ENCODE results near the gene PROX1. TPM values are rescaled to one million over a fixed set of nuclear protein-coding genes. Genes with fewer than 3 reads are reported as not detected.
A peak's percentile ranks its signal among the peaks of the same experiment; 100 is the strongest.

Gene PROX1
- total RNA-seq, 1 donor from 2014 or later = 0.32 TPM

GRCh38 chr1:213985209-213986019 is 2.4 kb upstream of the PROX1 start:
- H3K36me3 ChIP-seq = no peaks in the 10 kb centered on the region
- no peak for DNase-seq (ENCODE audit: low spot score in 2 of 2)
- peaks cover 32% of the 10 kb centered on the region for H3K27me3 ChIP-seq
- peak overlapping the region; percentile 28 to 46 for H3K4me3 ChIP-seq
- peaks cover 12 to 23% of the 10 kb centered on the region in 2 donors for H3K4me1 ChIP-seq
- H3K9me3 ChIP-seq = no peaks in the 10 kb centered on the region
- no peak for TF ChIP-seq CTCF (IDR thresholded peaks at IDR 0.05)
- no peak overlapping the region for H3K27ac ChIP-seq
- intact Hi-C loops (cut with DNase I) = loop anchor here (10.0 kb wide), 1 partner anchor 531 kb away; no protein-coding TSS in a partner anchor

- Histone ChIP-seq H3K4me3 (peak overlapping the region in 1 of 2 donors; percentile 52), H3K36me3 (no peaks in the 10 kb centered on the region), H3K27ac (no peak overlapping the region), H3K9me3 (no peaks in the 10 kb centered on the region), H3K4me1 (peaks cover 12 to 23% of the 10 kb centered on the region in 2 donors), H3K27me3 (peaks cover 30% of the 10 kb centered on the region)
- no peak for TF ChIP-seq CTCF (IDR thresholded peaks at IDR 0.05)
- intact Hi-C loops (cut with DNase I) = loop anchor here (10.0 kb wide), 1 partner anchor 531 kb away; no protein-coding TSS in a partner anchor
- no peak for DNase-seq (ENCODE audit: low spot score in 2 of 2)
These were observed 1.5 kb upstream of the PROX1 start for GRCh38 chr1:213986020-213986924.

GRCh38 chr1:213986925-213987250 is 885 bp upstream of the PROX1 start:
- no peak for DNase-seq (ENCODE audit: low spot score in 2 of 2)
- intact Hi-C loops (cut with DNase I) = loop anchor here (10.0 kb wide), 1 partner anchor 532 kb away; no protein-coding TSS in a partner anchor
- Histone ChIP-seq H3K27ac (no peak overlapping the region), H3K4me3 (peak overlapping the region; percentile 52 to 68), H3K36me3 (no peaks in the 10 kb centered on the region), H3K9me3 (no peaks in the 10 kb centered on the region), H3K27me3 (peaks cover 26% of the 10 kb centered on the region), H3K4me1 (peaks cover 12 to 23% of the 10 kb centered on the region in 2 donors)
- TF ChIP-seq CTCF (IDR thresholded peaks at IDR 0.05) = no peak

GRCh38 chr1:213987422-213987926 is 299 bp upstream of the PROX1 start:
- H3K4me3 ChIP-seq = peak overlapping the region; percentile 52 to 68
- peak overlapping the region; percentile 32 to 70 for H3K27ac ChIP-seq
- H3K27me3 ChIP-seq = peaks cover 25% of the 10 kb centered on the region
- no peaks in the 10 kb centered on the region for H3K9me3 ChIP-seq
- peaks cover 12 to 21% of the 10 kb centered on the region in 2 donors for H3K4me1 ChIP-seq
- no peak for TF ChIP-seq CTCF (IDR thresholded peaks at IDR 0.05)
- intact Hi-C loops (cut with DNase I) = loop anchor here (10.0 kb wide), 1 partner anchor 533 kb away; no protein-coding TSS in a partner anchor
- peak; percentile 32 to 87 for DNase-seq (ENCODE audit: low spot score in 2 of 2)
- H3K36me3 ChIP-seq = no peaks in the 10 kb centered on the region

- intact Hi-C loops (cut with DNase I) = loop anchor here (10.0 kb wide), 1 partner anchor 534 kb away; no protein-coding TSS in a partner anchor
- Histone ChIP-seq H3K4me1 (peaks cover 3 to 14% of the 10 kb centered on the region in 2 donors), H3K4me3 (peak overlapping the region; percentile 52 to 68), H3K9me3 (no peaks in the 10 kb centered on the region), H3K27me3 (peaks cover 18% of the 10 kb centered on the region), H3K36me3 (no peaks in the 10 kb centered on the region), H3K27ac (peak overlapping the region in 1 of 2 donors; percentile 70)
- no peak for DNase-seq (ENCODE audit: low spot score in 2 of 2)
- no peak for TF ChIP-seq CTCF (IDR thresholded peaks at IDR 0.05)
These were observed 781 bp downstream of the PROX1 start for GRCh38 chr1:213988507-213989001.

Data from ascending aorta (tissue), 2 donors.